HG03442 (cell line): ENCODE measurements around the gene F12.

Experiments
- ATAC-seq: cut with Tn5 transposase; IDR thresholded peaks from one replicate; pipeline ENCODE4 v1.9.1; 2021; ENCODE audit warnings: mild to moderate bottlenecking, moderate library complexity; ENCODE audit not compliant: unreplicated experiment

F12 gene

DNA sequence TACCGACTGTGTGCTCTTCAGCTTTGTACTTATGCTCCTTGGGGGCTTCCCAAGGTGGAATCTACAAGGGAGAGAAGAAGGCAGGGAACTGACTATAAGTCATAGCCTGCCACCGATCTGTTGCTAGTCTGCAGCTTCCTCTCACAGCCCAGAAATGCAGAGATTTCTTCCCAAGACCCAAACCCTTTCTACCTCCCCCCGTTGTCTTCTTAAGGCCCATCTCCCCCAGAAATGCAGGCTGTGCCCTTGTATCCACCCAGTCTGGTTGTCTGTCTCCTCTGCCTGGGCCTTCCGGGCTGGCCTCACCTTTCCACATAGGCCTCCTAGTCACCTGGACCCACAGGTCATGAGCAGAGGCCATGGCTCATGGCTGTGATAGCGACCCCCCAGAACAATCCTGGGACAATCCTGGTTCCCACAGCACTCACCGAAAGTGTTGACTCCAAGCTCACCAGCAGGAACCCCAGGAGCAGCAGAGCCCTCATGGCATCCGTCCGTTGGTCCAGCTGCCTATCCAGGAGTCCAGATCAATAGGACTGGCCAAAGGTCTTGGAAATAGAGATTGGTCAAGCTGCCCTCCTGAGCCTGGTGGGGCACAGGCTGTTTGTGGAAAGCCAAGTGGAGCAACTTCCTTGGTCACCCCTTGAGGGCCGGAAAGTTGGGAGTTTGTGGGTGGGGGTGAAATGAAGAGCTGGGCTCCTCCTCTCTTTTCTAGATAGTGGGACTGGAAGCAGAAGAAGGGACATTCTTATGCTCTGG, at the start of gene F12:
Gene F12 (minus strand): TSS at position 522 of the 759 bp plus-strand sequence. CDS start 37 bp downstream, at position 485.
- no peak for ATAC-seq

- ATAC-seq, result no peak
These were observed 49.6 kb upstream of the F12 start for GRCh38 chr5:177458912-177459350.

DNA sequence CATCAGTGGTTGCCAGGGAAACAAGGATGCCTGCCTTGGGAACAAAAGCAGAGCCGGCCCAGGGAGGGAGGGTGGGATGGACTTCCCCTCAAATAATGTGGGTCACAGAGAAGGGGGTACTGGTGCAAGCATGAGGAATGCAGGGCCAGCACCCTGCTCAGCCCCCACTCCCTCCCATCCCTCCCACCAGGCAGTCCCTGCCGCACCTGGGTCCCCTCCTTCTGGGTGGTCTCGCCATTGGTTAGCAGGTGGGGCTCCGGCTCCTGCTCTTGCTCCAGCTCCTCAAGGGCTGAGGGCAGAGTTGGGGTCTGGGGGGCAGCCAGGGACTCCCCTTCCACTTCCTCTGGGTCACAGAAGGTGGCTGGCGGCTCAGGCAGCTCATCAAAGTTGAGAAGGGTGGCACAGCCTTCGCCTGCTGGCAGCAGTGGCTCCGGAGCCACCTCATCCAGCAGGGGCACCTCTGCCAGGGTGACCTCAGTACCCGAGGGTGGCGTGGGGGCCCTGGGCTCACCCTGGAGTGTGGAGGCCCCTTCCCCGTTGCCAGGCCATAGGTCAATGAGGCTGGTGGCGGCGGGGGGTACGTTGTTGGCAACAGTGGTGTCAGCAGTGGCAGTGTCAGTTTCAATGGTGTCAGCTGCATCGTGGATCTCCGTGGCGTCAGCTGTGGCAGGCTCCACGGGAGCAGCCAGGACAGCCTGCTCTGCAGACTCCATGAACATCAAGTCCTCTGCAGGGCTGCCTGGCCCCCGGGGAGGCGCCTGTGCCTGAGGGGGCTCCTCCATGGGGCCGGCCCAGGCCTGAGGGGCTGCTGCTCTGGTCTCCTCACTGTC, 48.7 kb upstream of the F12 start:
- no peak for ATAC-seq

DNA sequence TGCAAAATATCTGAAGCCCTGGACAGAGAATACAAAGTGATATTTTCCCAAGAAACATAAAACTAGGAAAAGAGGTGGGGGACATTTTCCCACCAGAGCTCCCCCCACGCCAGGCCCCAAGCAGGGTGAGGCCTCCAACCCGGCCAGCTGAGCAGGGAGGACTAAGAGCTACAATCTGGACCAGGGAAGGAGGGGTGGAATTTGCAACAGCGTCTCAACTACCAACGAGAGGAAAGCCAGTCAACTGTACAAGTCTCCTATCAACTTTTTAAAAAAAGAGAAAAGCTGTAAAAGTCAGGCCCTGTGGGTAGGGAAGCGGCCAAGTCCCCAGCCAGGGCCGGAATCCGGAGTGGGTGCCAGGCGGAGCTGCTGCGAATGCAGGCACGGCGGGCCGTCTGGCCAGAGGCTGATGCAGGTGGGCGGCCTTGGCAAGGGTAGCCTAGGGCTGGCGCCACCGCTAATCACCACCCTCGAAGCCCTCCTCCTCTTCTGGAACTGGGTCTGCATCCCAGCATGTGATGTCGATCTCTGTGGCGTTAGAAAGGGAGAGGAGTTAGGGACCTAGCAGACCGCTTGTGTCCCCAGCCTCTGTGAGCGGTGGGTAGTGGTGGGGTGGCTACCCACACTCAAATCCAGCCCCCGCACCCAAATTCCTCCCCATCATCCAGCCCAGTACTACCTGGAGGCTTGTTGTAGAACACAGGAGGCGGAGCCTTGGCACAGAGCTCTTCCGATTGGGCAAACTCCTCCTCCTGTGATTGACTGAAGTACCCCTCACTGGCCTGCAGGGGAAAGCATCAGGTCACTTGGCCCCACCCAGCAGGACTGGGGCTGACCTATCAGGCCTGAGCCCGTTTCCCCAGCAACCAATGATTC, 47.9 kb upstream of the F12 start:
- ATAC-seq, result peak; percentile 35

DNA sequence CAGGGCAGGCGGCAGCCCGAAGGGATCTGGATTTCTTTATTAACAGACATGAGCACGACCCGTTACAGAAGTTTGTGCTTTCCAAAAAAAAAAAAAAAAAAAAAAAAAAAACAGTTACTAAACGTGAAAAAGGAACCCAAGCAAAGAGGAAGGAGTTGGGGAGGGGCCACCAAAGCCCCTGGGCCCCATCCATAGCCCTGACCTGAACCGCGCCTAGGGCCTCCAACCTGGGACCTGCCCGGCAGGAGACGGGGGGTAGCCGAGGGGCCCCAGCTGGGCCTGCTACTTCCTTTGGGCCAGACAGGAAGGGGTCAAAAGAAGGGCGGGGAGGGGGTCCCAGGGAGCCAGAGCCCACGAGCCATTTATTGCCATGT, 47.2 kb upstream of the F12 start:
- ATAC-seq, result no peak

GRCh38 chr5:177455661-177456590, 46.6 kb upstream of the F12 start:
- peak; percentile 8 for ATAC-seq

- ATAC-seq, result peak; percentile 46
These were observed 45.8 kb upstream of the F12 start for GRCh38 chr5:177455036-177455660.

DNA sequence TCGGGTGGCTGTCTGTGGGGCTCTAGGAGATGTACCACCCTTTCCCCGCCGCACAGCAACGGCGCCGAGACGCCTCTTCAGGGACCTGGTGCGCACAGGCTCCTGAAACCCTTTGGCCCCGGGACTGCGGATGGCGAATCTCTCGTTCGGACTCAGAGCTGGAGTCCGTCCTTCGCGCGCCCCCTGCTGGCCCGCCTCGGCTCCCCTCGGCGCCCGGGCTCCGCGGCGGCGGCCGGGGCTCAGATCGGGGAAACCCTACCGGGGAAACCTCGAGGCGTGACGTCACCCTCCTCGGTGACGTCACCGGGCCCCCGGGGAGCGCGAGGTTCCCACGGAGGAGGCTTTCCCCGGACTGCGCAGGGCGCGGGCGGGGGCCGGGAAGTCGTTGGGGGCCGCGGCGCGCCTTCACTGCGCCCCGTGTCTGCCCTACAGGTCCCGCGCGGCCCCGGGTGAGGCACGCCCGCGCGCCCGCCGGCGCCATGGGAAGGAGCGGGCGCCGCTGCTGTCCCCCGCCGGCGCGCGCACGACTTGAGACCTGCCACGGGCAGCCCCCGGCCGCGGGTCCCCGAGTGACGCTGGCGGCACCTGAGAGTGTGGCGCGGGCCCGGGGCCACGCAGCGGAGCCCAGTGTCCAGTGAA, 45.2 kb upstream of the F12 start:
- ATAC-seq, result peak; percentile 39

GRCh38 chr5:177453852-177454396, 44.6 kb upstream of the F12 start:
- ATAC-seq, result peak; percentile 1

- ATAC-seq, result no peak
These were observed 43.6 kb upstream of the F12 start for GRCh38 chr5:177452688-177453638.

- no peak for ATAC-seq
These were observed 41.5 kb upstream of the F12 start for GRCh38 chr5:177450667-177451424.

GRCh38 chr5:177449140-177450061, 40.0 kb upstream of the F12 start:
- no peak for ATAC-seq

DNA sequence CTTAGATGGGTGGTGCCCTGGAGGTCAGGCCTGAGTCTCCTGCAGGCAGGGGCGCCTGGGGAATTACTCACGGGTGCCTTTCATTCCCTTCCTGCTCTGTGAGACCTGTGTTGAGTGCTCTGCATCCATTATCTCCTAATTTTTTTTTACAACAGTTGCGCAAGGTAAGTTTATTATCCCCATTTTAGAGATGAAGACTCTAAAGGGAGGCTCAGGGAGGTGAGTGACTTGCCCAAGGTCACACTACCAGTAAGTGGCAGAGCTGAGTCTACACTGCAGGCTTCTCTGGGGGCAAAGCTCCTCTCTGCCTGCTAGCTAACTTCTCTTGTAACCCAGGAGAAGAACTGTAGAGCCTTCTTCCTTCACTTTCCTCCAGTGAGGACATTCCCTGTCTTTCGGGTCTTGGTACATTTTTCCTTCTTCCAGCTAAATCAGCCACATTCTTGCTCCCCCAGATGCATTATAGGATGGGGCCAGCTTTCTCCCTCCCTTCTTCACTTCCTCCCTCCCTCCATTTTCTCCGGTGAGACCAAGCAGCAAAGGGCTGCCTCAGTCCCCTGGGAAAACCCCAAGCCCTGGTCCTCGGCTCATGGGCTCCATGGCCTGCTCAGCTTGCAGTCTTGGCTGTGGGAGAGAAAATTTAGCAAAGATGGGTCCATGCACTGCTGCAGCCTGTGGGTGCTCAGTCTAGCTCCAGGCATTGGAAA, 39.0 kb upstream of the F12 start:
- no peak for ATAC-seq

- ATAC-seq, result no peak
These were observed 38.4 kb upstream of the F12 start for GRCh38 chr5:177447611-177448243.
